ENCODE data around the gene RAB11FIP4.

GRCh38 chr17:31564883-31565301 lies 173.4 kb downstream of the RAB11FIP4 start:
- TF ChIP-seq, protein P1, sequence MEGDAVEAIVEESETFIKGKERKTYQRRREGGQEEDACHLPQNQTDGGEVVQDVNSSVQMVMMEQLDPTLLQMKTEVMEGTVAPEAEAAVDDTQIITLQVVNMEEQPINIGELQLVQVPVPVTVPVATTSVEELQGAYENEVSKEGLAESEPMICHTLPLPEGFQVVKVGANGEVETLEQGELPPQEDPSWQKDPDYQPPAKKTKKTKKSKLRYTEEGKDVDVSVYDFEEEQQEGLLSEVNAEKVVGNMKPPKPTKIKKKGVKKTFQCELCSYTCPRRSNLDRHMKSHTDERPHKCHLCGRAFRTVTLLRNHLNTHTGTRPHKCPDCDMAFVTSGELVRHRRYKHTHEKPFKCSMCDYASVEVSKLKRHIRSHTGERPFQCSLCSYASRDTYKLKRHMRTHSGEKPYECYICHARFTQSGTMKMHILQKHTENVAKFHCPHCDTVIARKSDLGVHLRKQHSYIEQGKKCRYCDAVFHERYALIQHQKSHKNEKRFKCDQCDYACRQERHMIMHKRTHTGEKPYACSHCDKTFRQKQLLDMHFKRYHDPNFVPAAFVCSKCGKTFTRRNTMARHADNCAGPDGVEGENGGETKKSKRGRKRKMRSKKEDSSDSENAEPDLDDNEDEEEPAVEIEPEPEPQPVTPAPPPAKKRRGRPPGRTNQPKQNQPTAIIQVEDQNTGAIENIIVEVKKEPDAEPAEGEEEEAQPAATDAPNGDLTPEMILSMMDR (conservative IDR thresholded peaks at IDR 0.05; ENCODE audit: low read length), result no peak
- no peak for TF ChIP-seq EZH2phosphoT487 (IDR thresholded peaks at IDR 0.05; ENCODE audit: borderline replicate concordance)
